ENCODE results near the gene PHACTR3.

The PHACTR3 gene

DNA sequence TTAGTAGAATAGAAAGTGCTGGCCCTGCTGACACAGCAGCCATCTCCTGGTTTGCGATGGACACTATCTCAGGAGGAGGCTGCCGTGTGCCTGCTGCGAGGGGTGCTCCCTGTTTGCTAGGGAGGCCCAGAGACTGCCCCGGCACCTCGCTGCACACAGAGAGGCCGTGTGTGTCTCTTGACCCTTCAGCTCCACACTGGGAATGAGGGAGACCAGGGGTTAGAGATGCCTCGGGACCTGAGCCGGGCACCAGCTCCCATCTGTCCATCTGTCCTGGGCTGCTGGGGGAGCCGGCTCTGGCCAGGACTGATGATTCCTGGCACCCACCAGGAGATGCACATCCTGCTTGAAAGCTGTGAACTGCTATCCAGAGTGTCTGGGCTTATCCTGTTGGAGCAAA is 18.2 kb downstream of the PHACTR3 start:
- no peak for DNase-seq

DNA sequence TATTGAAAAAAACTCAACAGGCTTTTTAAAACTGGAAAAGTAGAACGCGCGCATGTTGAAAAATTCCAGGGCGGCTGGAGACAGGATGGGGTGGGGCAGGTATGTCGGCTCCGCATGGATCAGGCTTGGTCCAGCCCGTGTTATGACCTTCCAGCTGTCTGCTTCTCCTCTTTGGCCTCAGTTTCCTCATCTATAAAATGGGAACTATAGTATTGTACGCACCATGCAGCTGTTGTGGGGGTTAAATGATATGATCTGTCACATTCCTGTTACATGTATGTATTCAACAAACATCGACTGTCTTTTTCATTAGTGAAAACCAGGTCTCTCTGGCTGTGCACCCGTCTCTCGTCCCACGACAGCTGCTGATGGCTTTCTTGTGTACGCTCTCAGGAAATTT is 18.8 kb downstream of the PHACTR3 start:
- DNase-seq = no peak

GRCh38 chr20:59623583-59623982 is 19.2 kb downstream of the PHACTR3 start:
- no peak for DNase-seq

GRCh38 chr20:59624401-59624800 is 20.1 kb downstream of the PHACTR3 start:
- no peak for DNase-seq

DNA sequence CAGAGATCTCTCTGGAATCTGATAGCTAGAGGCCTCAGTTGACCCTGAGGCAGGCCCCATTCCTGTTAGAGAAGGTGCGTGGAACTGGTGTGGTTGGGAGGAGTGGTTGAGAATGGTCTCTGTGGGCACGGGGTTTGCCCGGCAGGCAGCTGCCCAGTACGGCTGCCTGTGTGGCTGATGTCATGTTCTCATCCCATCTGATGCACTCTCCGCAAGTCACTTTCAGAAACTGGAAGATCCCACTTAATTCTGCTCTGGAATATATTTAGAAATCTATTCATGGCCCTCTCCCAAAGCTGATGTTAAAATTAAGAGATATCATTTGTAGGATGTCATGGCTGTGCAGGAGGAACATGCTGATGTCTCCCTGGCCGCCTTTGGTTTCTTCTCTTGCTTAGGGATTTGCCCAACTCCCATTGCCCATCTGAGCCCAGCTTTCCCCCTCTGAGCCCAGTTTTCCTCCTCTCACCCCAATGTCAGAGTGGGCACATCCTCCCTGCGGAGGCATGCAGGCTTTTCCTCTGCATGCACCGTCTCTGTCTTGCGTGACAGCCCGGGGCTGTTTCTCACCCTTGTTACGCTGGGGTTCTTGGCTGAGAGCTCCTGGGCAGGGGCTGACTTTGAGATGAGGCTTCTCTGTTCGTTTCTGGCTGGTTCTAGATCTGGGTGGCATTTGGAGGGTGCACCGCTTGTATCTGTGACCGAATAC is 21.0 kb downstream of the PHACTR3 start:
- no peak for DNase-seq

DNA sequence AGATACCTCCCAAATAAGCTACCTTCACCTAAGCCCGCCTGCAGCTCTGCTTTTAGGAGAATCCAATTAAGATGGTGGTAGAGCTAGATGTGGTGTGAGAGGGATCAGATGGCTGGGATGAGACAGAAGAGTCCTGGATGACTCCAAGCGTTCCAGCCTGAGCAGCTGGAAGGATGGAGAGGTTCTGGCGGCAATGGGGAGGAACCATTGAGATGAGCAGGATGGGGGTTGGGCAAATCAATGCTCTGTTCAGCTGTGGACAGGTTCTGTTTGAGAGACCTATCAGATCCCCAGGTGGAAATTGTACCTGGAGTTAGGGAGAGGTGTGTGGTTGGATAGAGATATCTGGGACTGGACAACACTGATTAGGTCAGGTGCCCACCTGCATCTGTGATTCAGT is 23.0 kb downstream of the PHACTR3 start:
- no peak for DNase-seq

DNA sequence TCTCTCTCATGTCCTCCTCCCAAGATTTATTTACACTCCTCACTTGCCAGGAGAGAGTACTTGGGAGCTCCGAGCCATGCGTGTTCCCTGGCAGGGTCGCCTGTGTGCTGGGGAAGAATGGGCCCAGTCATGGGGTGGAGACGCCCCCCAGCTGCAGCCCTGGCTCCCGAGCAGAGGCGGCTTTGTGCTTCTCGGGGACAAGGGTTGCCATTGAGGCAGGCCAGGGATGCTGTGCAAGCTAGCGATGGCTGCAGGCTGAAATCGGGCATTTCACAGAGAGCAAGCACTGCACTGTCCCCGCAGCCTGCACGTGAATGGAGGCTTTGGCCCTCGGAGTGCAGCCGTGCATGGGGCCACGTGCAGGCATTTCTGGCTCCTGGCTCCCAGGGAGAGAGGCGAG is 23.8 kb downstream of the PHACTR3 start:
- DNase-seq = no peak

- no peak for DNase-seq
Observed at GRCh38 chr20:59629141-59630045, 25.1 kb downstream of the PHACTR3 start.

- no peak for DNase-seq
Observed at GRCh38 chr20:59630526-59630925, 26.2 kb downstream of the PHACTR3 start.

- no peak for DNase-seq
Observed at GRCh38 chr20:59631751-59632540, 27.6 kb downstream of the PHACTR3 start.

GRCh38 chr20:59632541-59633113 is 28.3 kb downstream of the PHACTR3 start:
- no peak for DNase-seq

- no peak for DNase-seq
Observed at GRCh38 chr20:59633656-59634251, 29.4 kb downstream of the PHACTR3 start.

DNA sequence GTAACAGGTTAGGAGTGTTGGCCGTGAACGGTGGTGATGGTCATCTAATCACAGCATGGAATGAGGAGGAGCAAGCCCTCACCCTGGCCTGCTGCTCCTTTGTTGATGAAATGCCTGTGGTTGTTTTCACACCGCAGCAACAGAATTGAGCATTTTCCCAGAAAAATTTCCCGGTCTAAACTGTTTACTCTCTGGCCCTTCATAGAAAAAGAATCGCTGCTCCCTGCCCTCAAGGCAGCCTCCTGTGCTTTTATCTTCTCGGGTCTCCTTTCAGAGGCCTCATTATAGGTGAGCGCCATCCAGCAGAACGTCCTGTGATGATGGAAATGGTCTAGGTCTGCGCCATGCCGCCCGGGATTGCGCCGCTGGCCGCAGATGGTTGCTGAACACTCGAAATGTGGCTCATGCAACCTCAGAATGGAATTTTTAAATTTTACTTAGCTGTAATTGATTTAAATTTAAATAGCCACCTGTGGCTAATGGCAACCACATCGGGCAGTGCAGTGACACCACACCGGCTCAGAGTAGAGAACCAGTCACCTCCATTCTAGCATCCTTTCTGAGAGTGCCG is 30.2 kb downstream of the PHACTR3 start:
- no peak for DNase-seq

DNA sequence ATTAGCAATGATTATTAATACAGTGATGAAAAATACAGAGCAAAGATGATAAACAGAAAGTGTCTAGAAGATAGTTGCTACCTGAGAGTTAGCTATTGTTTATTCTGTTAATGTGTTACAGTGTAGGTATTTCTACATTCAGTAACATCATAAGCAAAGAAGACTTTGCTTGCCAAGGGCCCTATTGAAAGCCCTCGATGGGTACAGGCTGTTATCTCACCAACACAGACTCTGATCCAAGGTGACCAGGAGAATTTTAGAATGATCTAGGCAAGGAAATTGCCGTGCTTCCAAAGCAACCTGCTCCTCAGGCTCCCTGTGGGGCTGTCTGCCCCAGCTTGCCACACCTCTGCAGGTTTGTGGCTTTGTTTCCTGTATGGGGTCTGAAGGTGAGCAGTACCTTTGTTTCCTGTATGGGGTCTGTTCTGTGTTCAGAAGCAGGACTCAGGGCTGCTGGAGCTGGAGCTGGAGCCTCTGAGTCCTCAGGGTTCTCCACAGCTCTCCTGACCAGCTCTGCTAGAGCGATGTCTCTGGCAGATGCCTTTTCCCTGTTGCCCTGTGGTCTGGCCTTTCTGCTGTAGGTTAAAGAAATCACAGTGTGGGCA is 32.5 kb downstream of the PHACTR3 start:
- DNase-seq = no peak

GRCh38 chr20:59640267-59640666 is 35.9 kb downstream of the PHACTR3 start:
- DNase-seq = no peak

DNA sequence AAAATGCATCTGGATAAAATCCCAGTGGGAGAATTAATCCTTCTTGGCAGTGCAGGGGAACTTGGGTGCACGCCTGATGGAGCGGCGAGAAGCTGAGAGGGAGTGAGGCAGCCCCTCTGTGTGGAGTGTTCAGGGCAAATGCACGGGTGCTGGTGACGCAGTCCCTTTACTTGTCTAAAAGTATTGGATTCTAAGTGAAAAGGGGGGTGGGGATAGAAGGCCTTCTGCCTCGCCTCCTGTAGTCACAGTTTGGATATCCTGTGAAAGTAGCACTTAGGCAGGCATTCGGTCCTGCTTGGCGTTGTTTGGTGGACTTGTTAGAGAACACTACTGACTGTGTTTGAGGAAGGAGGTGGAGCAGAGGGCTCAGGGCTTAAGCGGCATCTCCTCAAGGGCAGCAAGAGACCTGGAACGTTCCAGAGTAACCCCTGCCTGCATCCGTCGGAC is 39.3 kb downstream of the PHACTR3 start:
- DNase-seq = no peak

DNA sequence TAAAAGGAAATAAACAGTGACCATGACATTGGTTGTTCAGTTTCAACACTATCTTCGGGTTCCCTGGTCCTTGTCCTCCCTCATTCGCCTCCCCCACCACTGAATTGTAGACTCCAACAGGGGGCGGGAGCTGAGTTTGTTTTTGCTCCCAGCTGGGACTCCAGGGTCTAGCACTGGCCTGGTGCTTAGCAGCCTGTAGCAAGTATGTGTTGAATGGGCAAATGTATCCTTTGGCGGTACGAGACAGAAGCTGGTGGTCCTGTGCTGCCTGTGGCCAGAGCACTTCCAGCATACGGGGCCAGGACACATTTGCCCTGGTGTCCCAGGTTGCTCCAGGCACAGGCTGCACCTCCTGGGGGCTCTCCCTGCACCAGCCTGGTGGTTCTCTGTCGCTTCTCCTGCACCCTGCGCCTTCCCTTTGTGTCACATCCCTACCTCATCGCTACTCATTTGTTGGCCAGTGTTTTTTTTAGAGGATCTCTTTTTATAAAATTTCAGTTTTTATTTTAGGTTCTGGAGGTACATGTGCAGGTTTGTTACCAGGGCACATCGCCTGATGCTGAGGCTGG is 40.1 kb downstream of the PHACTR3 start:
- DNase-seq = no peak

GRCh38 chr20:59645271-59645670 is 40.9 kb downstream of the PHACTR3 start:
- no peak for DNase-seq

GRCh38 chr20:59645761-59646171 is 41.4 kb downstream of the PHACTR3 start:
- no peak for DNase-seq

- no peak for DNase-seq
Observed at GRCh38 chr20:59646487-59646886, 42.1 kb downstream of the PHACTR3 start.

- DNase-seq = no peak
Observed at GRCh38 chr20:59647271-59647670, 42.9 kb downstream of the PHACTR3 start.

Measured in AML-193 (cell line).